CD4-positive, CD25-positive, alpha-beta regulatory T cell (primary cell): ENCODE data around the gene SP140. TPM values are rescaled to one million over a fixed set of nuclear protein-coding genes. Genes with fewer than 3 reads are reported as not detected.

ENCODE experiments used
- ATAC-seq, 2 donors: fragments of 150-1000 bp; cut with Tn5 transposase; one replicate each; pipeline ENCODE4 v1.10.0; 2021; ENCODE audit warnings: low read depth in 2 of 2, moderate number of reproducible peaks in 2 of 2, moderate library complexity in 1 of 2
- DNase-seq, 3 donors: peaks; one replicate each; pipeline versions ENCODE4 v3.0.0 to v3.0.0-alpha.2; 2012 to 2022; ENCODE audit warnings: mixed read lengths in 1 of 3
- H3K27ac ChIP-seq: one replicate; pipeline ENCODE4 v1.7.0; 2013; ENCODE audit warnings: mild to moderate bottlenecking, low read length; ENCODE audit not compliant: insufficient read depth, poor library complexity, severe bottlenecking
- H3K27me3 ChIP-seq: one replicate; pipeline ENCODE4 v1.7.0; 2013; ENCODE audit warnings: low read length; ENCODE audit not compliant: control insufficient read depth, insufficient read depth
- H3K36me3 ChIP-seq: one replicate; pipeline ENCODE4 v1.7.0; 2013; ENCODE audit warnings: mild to moderate bottlenecking, low read length, moderate library complexity; ENCODE audit not compliant: control insufficient read depth, insufficient read depth
- H3K4me1 ChIP-seq: 2 replicates; pipeline ENCODE4 v1.7.0; 2013; ENCODE audit warnings: mild to moderate bottlenecking, low read length; ENCODE audit not compliant: insufficient read depth, control insufficient read depth, poor library complexity, severe bottlenecking
- H3K4me3 ChIP-seq: one replicate; pipeline ENCODE4 v1.7.0; 2013; ENCODE audit warnings: low read depth, mild to moderate bottlenecking, low read length, moderate library complexity
- H3K9me3 ChIP-seq, 2 experiments: 1 replicate in 1 of 2; 2 replicates in 1 of 2; pipeline ENCODE4 v1.7.0; 2013; ENCODE audit warnings: low read length in 2 of 2, mild to moderate bottlenecking in 1 of 2, moderate library complexity in 1 of 2; ENCODE audit not compliant: control insufficient read depth in 2 of 2
- H3K27ac Mint-ChIP-seq, 3 donors: one replicate each; pipeline ENCODE4 v1.8.0; 2020 to 2022; ENCODE audit warnings: mild to moderate bottlenecking in 3 of 3, mixed read lengths in 3 of 3, moderate library complexity in 2 of 3
- H3K27me3 Mint-ChIP-seq: one replicate; pipeline ENCODE4 v1.8.0; 2022; ENCODE audit warnings: mild to moderate bottlenecking, mixed read lengths
- H3K36me3 Mint-ChIP-seq: one replicate; pipeline ENCODE4 v1.8.0; 2020; ENCODE audit warnings: mixed read lengths
- H3K4me1 Mint-ChIP-seq, 4 donors: one replicate each; pipeline ENCODE4 v1.8.0; 2020 to 2022; ENCODE audit warnings: mixed read lengths in 4 of 4, mild to moderate bottlenecking in 1 of 4
- H3K4me3 Mint-ChIP-seq, 4 donors: one replicate each; pipeline ENCODE4 v1.8.0; 2020 to 2022; ENCODE audit warnings: mild to moderate bottlenecking in 4 of 4, mixed read lengths in 4 of 4, moderate library complexity in 3 of 4
- H3K9me3 Mint-ChIP-seq, 7 donors: one replicate each; pipeline ENCODE4 v1.8.0; 2020 to 2022; ENCODE audit warnings: mixed read lengths in 7 of 7, mild to moderate bottlenecking in 3 of 7, moderate library complexity in 2 of 7
- polyA plus RNA-seq, 4 donors: library from polyadenylated mRNA; unstranded; fragments of 300-500 nt; fragmentation: Illumina TruSeq; gene quantifications; one replicate each; pipeline ENCODE4 v1.2.3, GENCODE V29; 2021
- total RNA-seq: library from RNA; stranded (reverse); gene quantifications from one replicate; pipeline ENCODE4 v1.2.3, GENCODE V29; 2022

The SP140 gene
- total and polyA plus RNA-seq, 5 donors from 2014 or later, result 22.4 to 100 (median 32.6) TPM

- Mint-ChIP-seq H3K4me1 (peaks cover 0 to 4% (median 3%) of the 10 kb centered on the region in 4 donors), H3K27me3 (no peaks in the 10 kb centered on the region), H3K36me3 (peaks cover 90% of the 10 kb centered on the region), H3K4me3 (no peak overlapping the region), H3K9me3 (peaks cover 0 to 8% (median 4%) of the 10 kb centered on the region in 7 donors), H3K27ac (no peak overlapping the region)
- H3K27ac ChIP-seq, result no peak overlapping the region
- H3K27me3 ChIP-seq, result no peaks in the 10 kb centered on the region
- no peaks in the 10 kb centered on the region for H3K4me1 ChIP-seq
- DNase-seq (no peak), ATAC-seq (no peak)
- peaks cover 6 to 11% of the 10 kb centered on the region in 2 experiments for H3K9me3 ChIP-seq
- H3K36me3 ChIP-seq, result peaks cover 92% of the 10 kb centered on the region
- no peak overlapping the region for H3K4me3 ChIP-seq
Observed at GRCh38 chr2:230295192-230295591, 69.7 kb downstream of the SP140 start.

DNA sequence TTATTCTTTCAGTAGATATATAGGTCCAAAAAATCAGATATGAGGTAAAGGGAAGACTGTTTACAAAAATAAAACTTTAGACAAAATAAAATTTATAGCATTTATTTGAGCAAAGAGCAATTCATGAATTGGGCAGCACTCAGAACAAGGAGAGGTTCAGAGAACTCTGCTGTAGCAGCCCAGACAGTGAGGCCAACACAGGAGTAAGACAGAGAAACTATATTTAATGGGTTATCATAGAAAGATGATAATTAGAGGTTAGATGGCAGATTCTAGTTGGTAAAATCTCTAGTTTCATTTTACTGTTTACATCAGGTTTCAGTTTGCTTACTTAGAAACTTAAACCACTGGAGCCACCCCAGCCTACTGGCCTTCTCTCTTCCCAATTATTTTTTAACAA, 71.4 kb downstream of the SP140 start:
- Mint-ChIP-seq H3K4me1 (peaks cover 0 to 10% (median 5%) of the 10 kb centered on the region in 4 donors), H3K27ac (peak overlapping the region in 1 of 3 donors; percentile 71), H3K4me3 (no peak overlapping the region), H3K36me3 (peaks cover 87% of the 10 kb centered on the region), H3K27me3 (no peaks in the 10 kb centered on the region), H3K9me3 (peaks cover 0 to 14% (median 9%) of the 10 kb centered on the region in 7 donors)
- Histone ChIP-seq H3K4me1 (no peaks in the 10 kb centered on the region), H3K9me3 (peaks cover 9 to 11% of the 10 kb centered on the region in 2 experiments), H3K27me3 (no peaks in the 10 kb centered on the region), H3K36me3 (peaks cover 79% of the 10 kb centered on the region), H3K27ac (no peak overlapping the region), H3K4me3 (no peak overlapping the region)
- ATAC-seq (no peak), DNase-seq (no peak)

DNA sequence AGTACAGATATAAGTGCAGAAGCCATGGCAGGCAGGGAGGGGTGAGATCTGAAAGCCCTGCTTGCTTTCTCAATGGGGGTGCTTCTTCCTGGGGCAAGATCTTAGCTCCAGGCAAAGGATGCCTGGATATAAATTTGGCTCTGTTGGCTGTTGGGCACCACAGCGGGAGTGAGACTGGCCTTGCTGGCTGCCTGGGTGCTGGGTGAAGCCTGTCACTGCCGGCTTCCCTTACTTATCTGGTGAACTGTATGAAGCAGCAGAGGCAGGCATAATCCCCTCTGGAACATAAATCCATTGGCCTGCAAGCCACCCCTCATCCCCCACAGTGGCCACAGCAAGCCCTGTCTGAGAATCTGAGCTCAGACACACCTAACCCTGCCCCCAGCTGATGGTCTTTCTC, 74.1 kb downstream of the SP140 start:
- DNase-seq (no peak), ATAC-seq (no peak)
- Mint-ChIP-seq H3K9me3 (peaks cover 0 to 29% (median 10%) of the 10 kb centered on the region in 7 donors), H3K27ac (no peak overlapping the region), H3K4me3 (no peak overlapping the region), H3K36me3 (peaks cover 74% of the 10 kb centered on the region), H3K4me1 (peaks cover 0 to 11% (median 7%) of the 10 kb centered on the region in 4 donors), H3K27me3 (no peaks in the 10 kb centered on the region)
- peaks cover 55% of the 10 kb centered on the region for H3K36me3 ChIP-seq
- H3K4me1 ChIP-seq, result no peaks in the 10 kb centered on the region
- H3K27me3 ChIP-seq, result no peaks in the 10 kb centered on the region
- peaks cover 9 to 11% of the 10 kb centered on the region in 2 experiments for H3K9me3 ChIP-seq
- no peak overlapping the region for H3K27ac ChIP-seq
- H3K4me3 ChIP-seq, result no peak overlapping the region

- Histone ChIP-seq H3K27me3 (no peaks in the 10 kb centered on the region), H3K4me3 (no peak overlapping the region), H3K36me3 (peaks cover 10% of the 10 kb centered on the region), H3K9me3 (peaks cover 0 to under 1% of the 10 kb centered on the region in 2 experiments), H3K27ac (no peak overlapping the region), H3K4me1 (no peaks in the 10 kb centered on the region)
- Mint-ChIP-seq H3K27me3 (no peaks in the 10 kb centered on the region), H3K9me3 (peaks cover 0 to 22% (median 10%) of the 10 kb centered on the region in 7 donors), H3K36me3 (peaks cover 44% of the 10 kb centered on the region), H3K4me3 (no peak overlapping the region), H3K4me1 (peaks cover 0 to 23% (median 9%) of the 10 kb centered on the region in 4 donors), H3K27ac (no peak overlapping the region)
- ATAC-seq (no peak), DNase-seq (no peak)
Observed at GRCh38 chr2:230305416-230306275, 80.1 kb downstream of the SP140 start.

DNA sequence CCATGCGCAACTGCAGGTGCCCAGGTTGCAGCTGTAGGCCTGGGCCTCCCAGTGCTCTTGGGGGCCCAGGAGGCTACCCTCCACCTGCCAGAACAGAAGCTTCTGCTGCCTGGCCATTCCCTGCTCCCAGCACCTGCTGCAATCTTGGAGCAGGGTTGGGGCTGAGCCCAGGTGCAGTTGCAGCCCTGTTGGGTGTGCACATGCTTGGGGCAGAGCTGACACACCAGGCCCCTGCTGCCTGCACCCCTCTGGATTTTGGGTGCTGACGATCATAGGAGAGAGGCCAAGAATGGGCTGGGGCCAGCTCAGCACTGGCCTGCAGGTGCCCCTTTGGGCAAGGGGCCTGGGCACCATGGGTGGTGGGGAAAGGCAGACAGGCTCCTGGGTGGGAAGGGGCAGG, 80.9 kb downstream of the SP140 start:
- Mint-ChIP-seq H3K27me3 (no peaks in the 10 kb centered on the region), H3K27ac (peak overlapping the region in 1 of 3 donors; percentile 76), H3K4me3 (no peak overlapping the region), H3K4me1 (peaks cover 0 to 20% (median 6%) of the 10 kb centered on the region in 4 donors), H3K9me3 (peaks cover 0 to 18% (median 7%) of the 10 kb centered on the region in 7 donors), H3K36me3 (peaks cover 39% of the 10 kb centered on the region)
- Histone ChIP-seq H3K36me3 (peaks cover 10% of the 10 kb centered on the region), H3K9me3 (no peaks in the 10 kb centered on the region), H3K27ac (no peak overlapping the region), H3K4me1 (no peaks in the 10 kb centered on the region), H3K27me3 (no peaks in the 10 kb centered on the region), H3K4me3 (no peak overlapping the region)
- ATAC-seq, result no peak
- no peak for DNase-seq

GRCh38 chr2:230307485-230307884, 81.9 kb downstream of the SP140 start:
- Mint-ChIP-seq H3K4me1 (peaks cover 0 to 20% (median 4%) of the 10 kb centered on the region in 4 donors), H3K4me3 (no peak overlapping the region), H3K9me3 (peaks cover 0 to 13% (median 6%) of the 10 kb centered on the region in 7 donors), H3K27me3 (no peaks in the 10 kb centered on the region), H3K27ac (no peak overlapping the region), H3K36me3 (peaks cover 46% of the 10 kb centered on the region)
- Histone ChIP-seq H3K36me3 (peaks cover 10% of the 10 kb centered on the region), H3K4me1 (no peaks in the 10 kb centered on the region), H3K27me3 (no peaks in the 10 kb centered on the region), H3K4me3 (no peak overlapping the region), H3K27ac (no peak overlapping the region), H3K9me3 (no peaks in the 10 kb centered on the region)
- ATAC-seq (no peak), DNase-seq (no peak)

DNA sequence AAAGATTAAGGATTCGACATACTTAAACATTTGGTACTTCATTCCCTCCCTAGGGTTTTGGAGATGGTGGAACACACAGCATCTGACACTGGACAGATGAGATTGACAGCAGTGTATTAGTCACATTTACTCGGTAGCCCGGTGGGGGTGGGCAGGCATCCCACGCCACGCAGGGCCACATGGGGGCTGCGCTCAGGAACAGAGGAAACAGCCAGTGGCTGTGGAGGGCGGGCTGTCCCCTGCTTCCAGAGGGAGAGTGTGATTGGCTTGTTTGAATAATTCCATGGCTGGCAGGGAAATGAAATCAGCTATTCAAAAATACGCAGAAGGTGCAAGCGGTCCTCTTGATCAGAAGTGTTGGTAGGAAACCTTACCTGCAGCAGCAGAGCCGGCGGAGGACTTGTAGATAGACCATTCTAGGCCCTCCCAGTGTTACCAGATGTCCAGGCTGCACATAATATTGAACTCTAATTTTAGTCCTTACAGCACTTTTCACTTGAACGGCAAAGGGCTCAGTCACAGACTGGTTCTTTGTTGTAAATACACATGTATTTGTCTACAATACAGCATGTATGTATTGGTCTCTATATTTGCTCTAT, 83.0 kb downstream of the SP140 start:
- ATAC-seq, result no peak
- H3K27me3 ChIP-seq, result no peaks in the 10 kb centered on the region
- DNase-seq, result no peak
- Mint-ChIP-seq H3K36me3 (peaks cover 49% of the 10 kb centered on the region), H3K27ac (no peak overlapping the region), H3K27me3 (no peaks in the 10 kb centered on the region), H3K4me1 (peaks cover 0 to 14% (median 4%) of the 10 kb centered on the region in 4 donors), H3K4me3 (no peak overlapping the region), H3K9me3 (peaks cover 0 to 8% (median 0%) of the 10 kb centered on the region in 7 donors)
- H3K4me1 ChIP-seq, result no peaks in the 10 kb centered on the region
- no peak overlapping the region for H3K4me3 ChIP-seq
- H3K27ac ChIP-seq, result no peak overlapping the region
- peaks cover 20% of the 10 kb centered on the region for H3K36me3 ChIP-seq
- no peaks in the 10 kb centered on the region for H3K9me3 ChIP-seq
